Stimulated activated CD8-positive, alpha-beta memory T cell treated with anti-CD3 and anti-CD28 coated beads, Interleukin-4, amount 100 ng/mL, for 48 hours (primary cell): Measurements from ENCODE around the gene GHRH.

Experiments
- DNase-seq: peaks from one replicate; pipeline ENCODE4 v3.0.0-alpha.2; 2020

The GHRH gene

DNA sequence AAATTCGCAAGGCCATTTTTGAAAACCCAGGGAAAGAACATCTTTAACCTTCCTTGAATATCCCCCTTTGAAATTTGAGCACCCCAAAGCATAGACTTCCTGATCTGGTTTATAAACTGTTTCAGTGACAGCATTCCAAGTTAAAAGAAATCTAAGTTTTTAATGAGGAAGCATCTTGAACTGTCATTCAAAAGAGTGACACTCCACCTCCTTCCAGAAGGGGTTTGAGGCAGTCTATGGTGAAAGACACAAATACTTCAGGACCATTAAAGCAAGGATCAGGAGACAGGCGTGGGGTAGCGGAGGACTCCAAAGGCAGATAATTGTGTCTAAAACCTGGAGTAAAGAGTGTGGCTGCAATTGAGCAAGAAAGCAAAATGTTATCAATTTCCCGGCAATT, 691 bp downstream of the GHRH start:
- no peak for DNase-seq

DNA sequence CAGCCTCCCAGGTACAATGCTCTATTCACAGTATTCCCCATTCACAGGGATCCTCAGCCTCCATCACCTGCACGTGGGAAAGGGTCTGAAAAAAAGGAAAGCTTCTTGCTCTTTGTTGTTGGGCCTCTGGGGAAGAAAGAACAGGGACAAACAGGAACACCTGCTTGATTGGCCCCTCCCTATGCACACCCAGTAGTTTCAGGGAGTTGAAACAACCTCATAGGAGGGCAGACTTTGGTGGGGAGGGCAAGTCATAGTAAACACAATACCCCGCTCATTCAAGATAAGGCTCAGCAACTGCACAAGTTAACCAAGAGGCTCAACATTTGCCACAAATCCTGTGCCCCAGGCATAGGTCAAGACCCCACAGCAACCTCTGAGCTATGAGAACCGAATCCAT, 1.7 kb downstream of the GHRH start:
- DNase-seq: no peak

DNA sequence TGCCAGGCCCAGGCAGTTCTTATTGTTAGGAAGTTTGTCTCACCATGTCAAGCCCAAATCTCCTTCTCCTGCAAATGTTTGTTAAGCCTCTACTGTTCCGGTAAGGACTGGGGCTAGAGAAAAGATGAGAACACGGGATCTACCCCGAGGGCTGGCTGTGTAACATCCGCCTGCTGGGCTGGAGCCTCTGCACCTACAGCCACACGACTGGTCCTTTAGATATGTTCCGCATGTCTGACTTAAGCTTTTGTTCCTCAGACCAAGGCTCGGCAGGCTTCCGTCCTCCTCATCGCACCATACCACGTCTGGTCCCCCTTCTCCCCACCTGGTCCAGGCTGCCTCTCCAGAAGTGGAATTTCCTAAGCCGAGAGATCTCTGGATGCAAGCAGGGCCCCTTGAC, 2.6 kb downstream of the GHRH start:
- DNase-seq: no peak

DNA sequence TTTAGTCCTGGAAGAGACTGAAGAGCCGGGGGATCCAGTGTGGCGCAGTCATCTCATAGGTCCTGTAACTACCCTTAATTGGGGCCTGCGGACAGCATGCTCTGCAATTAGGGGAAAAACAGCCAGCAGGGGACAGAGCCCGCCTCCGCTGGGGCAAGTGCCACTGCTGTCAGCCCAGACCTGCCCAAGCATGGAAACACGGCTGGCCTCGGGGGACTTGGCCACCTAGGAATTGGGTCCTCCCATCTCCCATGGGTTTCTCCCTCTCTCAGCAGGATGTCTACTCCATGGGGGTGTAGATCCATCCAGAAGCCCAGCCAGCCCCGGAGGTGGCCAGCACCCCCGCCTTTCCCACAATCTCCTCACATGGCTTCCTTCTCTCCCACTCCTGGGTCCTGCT, 3.6 kb downstream of the GHRH start:
- no peak for DNase-seq

DNA sequence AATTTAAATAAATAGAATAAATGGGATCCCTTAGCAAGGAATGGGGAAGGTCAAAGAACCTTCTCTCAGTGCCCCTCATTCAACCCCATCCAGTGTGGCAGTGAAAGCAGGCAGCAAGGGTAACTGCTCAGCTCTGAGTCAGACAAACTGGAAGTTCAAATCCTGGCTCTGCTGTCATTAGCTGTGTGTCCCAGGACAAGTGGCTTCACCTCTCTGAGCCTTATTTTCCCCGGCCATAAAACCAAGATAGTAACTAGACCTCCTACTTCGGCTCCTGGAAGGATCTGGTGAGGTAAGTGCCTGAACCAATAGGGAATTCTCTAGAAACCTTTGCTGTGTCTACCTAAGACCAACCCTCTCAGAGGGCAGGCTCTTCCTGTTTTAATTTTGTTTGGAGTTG, 4.1 kb downstream of the GHRH start:
- no peak for DNase-seq

DNA sequence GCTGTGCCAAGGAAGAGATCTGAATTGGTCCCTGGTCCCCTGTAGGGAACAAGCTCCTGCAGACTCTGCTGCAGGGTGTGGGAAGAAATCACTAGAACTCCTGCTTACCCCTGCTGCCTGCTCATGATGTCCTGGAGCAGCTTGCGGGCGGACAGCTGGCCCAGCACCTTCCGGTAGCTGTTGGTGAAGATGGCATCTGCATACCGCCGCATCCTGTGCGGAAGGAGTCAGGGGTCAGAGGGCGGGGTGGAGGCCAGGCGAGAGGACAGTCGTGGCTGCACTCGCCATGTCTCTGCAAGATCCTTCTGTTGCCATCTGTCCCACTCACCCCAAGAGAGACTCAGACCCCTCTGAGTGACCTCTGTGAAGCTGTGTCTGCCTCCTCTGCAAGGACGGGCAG, 5.3 kb downstream of the GHRH start:
- DNase-seq: no peak

DNA sequence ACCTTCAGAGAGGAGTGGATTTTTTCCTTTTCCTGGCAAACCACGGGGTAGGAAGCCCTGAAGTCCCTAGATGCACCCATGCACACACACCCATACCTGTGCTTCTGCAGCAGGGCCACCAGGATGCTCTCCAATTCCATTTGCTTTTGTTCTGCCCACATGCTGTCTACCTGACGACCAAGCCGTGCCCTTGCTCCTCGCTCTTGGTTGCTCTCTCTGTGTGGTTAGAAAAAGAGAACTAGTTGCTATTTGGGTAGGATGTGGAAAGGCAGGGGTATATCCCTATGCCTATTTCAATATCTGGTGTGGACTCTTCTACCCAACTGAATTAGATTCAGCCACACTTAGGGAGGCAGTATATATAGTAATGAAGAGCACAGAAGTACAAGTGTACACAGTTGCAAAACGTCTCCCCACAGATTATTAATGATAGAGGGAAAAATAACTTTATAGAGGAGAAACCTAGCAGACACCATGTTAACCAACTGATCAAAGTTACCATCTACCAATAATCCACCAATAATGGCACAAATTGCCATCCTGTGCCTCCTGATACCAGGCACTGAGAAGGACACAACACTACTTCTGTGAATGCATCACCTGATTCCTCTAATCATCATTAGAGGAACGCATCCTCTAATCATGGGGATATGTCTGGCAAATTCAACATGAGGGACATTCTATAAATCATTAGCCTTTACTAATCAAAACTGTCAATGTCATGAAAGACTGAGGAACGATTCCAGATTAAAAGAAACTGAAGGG, 7.3 kb downstream of the GHRH start:
- no peak for DNase-seq

DNA sequence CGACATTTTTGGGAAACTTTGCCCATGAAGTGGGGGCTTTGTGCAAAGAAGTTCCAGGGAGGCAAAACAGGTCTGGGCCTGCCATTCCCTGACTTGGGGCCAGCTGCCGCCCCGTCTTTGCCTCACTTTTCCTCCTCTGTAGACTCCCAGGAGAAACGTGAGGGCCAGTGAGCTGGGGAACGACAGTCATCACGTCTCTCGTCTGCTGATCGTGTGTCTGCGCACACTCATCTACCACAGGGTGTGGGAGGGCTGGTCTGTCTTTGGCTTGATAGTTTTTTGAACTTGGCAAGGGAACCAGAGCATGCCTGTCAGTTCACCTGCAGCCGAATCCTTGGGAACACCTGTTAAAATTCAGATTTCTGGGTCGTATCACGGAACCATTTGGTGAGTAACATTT, 8.5 kb downstream of the GHRH start:
- no peak for DNase-seq

DNA sequence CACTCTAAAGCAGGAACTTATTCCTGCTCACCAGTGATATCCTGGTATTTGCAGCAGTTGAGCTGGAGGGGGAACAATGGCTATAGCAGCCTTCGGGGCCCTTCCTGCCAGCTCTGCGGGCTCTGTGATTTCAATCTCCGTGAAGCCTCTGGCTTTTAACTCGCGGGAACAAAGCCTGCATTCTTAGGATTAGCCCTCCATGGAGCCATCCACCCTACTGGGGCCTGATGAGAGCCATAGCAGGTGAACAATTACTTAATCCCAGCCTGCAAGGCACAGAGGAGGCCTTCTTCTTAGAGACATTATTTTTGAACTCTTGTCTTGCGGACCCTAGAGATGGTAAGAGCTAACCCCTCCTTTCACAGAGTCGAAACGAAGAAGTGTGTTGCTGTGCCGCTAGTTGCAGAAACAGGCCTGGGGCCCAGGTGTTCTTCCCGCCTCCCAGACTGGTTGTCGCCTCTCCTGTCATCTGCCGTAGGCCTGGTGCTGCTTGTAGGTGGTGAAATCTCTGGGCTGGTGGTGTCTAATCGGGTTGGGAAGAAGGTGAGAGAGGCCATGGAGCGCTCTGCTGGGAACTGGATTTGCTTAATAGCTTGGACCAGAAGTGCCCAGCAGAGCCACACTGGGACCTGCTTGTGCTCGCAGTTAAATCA, 9.7 kb downstream of the GHRH start:
- DNase-seq: no peak

DNA sequence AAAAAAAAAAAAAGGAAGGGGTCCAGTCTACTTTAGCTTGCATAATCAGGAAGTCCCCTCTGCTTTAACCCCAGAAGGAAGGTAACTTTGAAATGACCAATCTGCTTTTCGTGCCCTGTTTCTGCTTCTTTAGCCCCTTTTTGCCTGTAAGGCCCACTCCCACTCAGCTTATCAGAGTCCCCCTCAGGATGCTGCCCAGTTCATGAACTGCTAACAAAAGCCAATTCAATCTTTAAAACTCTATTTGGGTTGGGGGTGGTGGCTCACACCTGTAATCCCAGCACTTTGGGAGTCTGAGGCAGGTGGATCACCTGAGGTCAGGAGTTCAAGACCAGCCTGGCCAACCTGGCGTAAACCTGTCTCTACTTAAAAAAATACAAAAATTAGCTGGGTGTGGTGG, 12.3 kb downstream of the GHRH start:
- DNase-seq: no peak

DNA sequence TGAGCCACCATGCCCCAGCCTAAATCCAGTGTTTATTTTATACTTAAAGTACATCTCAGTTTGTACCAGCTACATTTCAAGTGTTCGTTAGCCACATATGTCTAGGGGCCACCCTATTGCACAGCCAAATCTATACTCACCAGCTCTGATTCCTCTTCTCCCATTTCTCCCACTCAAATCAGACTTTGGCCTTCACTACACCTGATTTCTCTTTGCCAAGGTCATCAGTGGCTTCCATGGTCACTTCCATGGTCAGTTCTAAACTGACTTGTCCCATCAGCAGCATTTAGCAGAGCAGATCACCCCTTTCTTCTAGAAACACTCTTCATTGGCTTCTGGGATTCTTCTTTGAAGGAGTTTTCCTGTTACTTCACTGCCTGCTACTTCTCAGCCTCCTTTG, 14.1 kb downstream of the GHRH start:
- no peak for DNase-seq

DNA sequence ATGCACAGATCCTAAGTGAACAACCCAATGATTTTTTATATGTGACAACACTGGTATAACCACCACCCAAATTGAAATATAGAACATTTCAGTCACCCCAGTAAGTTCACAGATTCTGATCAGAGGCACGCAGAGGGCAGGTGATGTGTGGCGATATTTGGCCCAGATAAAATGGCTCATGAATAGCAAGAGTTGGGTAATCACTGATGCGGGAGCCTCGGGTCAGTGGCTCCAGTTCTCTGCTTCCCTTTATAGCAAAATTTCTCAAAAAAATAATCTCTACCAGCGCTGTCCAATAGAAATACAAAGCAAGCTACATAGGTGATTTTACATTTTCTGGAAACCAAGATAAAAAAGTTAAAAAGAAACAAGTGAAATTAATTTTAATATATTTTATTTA, 14.9 kb downstream of the GHRH start:
- DNase-seq: no peak

DNA sequence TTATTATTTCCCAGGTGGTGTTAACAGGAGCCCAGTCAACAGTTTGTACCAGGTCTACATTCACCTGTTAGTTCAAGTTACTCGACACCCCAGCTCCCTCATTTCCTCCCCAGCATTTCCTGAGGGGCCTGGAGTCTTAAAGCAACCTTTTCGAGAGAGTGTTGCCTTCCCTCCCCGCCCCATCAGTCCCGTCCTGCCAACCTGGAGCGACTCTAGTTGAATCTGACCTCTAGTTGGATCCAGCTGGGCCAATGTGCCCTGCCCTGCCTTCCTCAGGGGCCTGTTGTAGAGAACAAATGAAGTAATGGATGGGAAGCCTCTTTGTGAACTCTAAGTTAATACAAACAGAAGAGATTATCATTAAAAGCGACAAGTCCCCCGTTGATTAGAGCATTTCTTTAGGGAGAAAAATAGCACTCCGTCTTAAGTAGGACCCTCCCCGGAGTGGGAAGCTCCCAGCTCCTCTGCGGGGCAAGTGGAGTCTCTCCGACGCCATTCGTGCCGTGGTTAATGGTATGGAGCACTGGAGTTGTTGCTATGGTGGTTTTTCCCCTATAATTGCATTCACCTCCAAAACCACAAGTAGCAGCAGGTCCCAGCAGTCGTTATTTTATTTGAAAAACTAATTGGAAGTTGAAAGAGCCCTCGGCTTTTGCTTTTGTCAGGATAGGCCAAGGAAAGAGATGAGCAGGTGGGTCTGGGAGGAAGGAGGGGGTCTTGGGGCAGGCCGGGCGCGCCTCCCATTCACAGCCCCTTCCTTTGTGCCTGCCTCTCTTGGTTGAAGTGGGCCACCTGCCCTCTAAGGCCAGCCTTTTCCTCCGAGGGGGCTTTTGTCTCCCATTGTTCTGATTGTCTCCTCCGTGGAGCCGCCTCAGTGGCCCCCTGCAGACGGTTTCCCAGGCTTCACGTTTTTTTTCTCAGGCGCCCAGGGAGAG, 16.1 kb downstream of the GHRH start:
- DNase-seq: no peak

DNA sequence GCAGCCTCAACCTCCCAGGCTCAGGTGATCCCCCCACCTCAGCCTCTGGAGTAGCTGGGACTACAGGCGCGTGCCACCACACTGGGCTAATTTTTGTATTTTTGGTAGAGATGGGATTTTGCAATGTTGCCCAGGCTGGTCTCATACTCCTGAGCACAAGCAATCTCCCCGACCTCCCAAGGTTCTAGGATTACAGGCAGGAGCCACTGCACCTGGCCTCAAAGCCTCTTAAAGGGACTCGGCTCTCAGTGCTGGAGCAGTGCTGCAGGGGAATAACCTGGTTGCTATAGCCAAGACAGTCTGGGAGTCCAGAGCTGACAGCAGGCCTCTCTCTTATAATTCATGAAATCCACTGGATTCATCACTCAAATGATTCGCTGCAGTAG, 17.0 kb downstream of the GHRH start:
- no peak for DNase-seq

DNA sequence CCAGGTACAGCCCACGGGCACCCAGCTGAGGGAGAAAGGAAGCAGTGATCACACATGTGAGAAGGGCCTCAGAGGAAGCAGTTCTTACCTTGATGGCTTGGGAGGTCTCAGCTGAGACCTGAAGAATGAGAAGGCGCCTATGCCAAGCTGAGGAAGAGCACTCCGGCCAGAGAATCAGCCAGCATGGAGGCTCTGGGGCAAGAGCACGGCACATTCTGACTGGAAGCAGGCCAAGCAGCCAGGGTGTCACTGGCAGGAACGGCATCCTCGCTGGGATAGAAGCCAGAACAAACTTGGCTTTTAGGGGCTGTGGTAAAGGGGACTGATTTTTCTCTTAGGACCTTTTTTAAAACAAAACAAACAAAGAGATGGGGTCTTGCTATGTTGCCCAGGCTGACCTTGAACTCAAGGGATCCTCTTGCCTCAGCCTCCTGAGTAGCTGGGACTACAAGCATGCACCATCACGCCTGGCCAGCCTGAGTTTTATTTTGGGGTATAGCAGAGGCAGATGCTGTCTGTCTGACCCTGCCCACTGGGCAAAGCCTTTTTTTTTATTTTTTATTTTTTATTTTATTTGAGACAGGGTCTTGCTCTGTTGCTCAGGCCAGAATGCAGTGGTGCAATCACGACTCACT, 17.6 kb downstream of the GHRH start:
- DNase-seq: no peak

DNA sequence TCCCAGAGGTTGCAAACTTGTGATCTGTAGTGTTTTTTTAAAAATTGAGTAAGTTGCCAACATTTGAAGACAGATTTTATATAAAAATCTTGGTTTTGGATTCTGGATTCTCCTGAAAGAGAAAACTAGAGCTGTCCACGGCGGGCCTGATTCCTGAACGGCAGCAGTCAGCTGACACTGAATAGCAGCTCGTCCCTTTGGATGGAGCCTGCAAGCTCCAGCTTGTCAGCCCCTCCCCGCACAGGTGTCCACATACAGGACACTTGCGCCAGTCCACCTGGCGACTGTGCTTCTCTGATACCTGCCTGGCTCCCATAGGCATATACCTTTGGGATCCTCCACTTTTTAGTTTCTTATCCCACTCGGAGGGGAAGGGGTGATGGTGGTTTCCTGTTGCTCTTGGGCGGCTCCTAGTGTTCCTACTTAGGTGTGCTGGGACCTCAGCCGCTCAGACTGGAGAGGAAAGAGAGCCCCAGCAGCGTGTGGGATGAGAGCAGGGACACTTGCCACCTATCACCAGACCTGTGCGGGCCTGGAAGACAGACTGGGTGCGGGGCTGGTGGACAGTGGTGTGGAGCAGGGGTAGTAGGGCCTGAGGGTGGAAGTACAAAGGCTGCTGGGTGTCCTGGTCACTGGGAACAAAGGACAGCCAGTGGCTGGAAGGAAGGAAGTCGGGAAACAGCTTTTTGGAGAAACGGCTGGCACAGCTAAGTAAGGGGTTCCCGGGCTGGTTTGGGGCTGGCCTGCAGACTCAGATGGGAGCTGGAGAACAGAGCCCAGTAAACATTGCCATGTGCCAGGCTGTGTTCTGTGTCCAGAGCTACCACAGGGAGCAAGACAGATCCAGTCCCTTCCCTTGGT, 18.3 kb downstream of the GHRH start:
- no peak for DNase-seq

DNA sequence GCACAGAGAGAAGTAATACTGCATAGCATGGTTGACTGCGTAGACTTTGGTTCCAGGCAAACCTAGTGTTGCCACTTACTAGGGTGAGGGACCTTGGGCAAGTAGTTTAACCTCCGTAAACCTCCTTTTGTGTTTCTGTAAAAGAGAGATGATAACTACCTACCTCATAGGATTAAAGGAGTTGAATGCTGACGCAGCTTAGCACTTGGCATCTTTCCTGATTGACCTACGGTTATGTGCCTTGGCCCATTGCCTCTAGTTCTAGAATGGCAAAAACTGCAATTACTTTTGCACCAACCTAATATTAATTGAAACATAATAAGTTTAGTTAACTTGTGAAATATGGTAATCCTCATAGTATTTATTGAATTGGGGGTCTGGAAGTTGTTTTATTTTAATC, 19.1 kb downstream of the GHRH start:
- DNase-seq: no peak

DNA sequence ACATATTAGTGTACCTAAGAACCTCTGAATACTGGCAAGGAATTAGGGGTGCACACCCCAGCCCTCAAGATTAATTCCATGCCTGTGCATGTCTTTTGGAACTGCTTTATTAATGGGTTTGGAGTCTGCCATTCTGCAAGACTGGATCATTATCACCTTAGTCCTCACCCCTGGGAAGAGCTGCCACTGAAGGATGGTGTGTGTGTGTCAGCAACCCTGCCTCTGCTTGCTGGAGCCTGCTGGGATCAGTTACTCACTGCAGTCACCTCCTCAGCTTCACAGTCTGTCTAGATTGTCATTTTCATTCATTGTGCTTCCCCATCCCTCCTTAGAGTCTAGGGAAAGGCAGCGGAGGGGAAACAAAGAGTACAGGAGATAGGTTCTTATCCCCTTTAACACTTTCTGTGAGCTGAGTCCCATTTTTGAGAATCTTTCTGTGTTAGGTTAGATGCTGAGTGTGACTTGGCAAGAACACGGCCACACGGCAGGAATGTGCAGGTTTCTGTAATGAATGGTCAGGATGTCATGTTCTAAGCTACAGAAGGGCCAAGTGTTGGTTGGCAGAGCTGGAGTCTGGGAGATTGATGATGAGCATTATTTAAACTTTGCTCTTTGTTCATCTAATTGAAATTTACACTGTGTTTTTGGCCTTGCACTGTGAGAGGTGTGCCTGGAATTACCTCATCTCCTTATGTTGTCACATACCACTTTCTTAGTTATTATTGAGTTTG, 21.1 kb downstream of the GHRH start:
- no peak for DNase-seq

DNA sequence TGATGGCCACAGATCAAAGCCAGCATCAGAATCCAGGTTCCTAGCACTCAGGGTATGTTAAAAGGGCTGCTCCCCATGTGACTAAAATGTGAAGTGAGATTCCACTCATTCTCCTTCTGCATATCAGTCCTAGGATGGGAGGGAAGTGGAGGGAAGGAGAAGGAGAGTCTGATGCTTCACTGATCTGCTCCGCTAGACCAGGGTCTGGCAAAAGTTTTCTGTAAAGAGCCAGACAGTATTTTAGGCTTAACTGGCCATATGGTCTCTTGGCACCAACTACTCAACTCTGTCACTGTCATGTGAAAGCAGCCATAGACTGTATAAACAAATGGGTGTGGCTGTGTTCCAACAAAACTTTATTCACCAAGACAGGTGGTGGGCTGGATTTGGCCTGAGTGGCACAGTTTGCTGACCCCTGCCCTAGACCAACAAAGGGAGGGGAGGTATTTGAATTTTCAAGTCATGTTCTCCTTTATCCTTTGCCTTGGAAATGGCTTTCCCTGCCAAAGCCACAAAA, 22.6 kb downstream of the GHRH start:
- no peak for DNase-seq

DNA sequence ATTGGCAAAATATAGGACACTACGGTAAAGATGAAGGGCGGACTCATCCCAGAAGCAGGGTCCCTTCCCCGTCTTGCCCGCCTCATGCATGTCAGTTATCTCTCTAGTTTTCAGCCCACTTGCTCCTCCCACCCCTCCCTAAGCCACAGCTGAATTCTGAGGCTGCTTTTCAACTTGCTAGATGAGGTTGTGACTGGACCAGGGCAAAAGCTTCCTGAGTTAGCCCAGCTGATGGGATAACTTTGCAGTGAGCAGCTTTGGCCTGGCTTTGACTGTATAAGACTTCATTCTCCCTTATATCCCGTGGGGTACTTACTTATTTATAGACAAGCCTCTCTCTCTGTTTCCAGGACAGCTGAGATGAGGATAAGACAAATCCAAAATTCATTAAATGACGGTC, 23.2 kb downstream of the GHRH start:
- no peak for DNase-seq

DNA sequence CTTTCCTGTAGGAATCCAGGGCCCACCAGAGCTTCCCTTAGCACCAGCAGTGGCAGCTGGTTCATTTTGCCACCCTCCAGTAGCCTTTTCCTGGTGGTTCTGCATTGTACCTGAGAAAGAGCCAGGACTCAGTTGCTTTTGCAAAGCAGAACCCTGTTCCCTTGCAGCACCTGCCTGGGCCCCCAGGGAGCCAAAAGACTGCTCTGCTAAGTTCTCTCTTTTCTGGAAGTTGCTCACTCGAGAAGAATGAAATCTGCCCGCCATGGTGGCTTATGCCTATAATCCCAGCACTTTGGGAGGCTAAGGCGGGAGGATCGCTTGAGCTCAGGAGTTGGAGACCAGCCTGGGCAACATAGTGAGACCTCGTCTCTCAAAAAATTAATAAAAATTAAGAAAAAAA, 24.0 kb downstream of the GHRH start:
- DNase-seq: no peak
